Left kidney (tissue), 2 donors: Measurements from ENCODE around the gene MYO1D. TPM values are rescaled to one million over a fixed set of nuclear protein-coding genes. Genes with fewer than 3 reads are reported as not detected.
A peak's percentile ranks its signal among the peaks of the same experiment; 100 is the strongest.

Source experiments
- DNase-seq: peaks from one replicate; pipeline ENCODE4 v3.0.0-alpha.2; 2013
- polyA plus RNA-seq: library from polyadenylated mRNA; unstranded; fragments of 120-200 nt; gene quantifications from one replicate; pipeline ENCODE4 v1.2.1, GENCODE V29; 2013; ENCODE audit not compliant: insufficient read length

The MYO1D gene
- polyA plus RNA-seq, 1 donor, result 27.1 TPM

GRCh38 chr17:32627239-32627996, 249.5 kb downstream of the MYO1D start:
- peak; percentile 13 for DNase-seq

- DNase-seq, result no peak
Observed at GRCh38 chr17:32626379-32626791, 250.5 kb downstream of the MYO1D start.

- DNase-seq, result no peak
Observed at GRCh38 chr17:32625971-32626370, 251.0 kb downstream of the MYO1D start.

GRCh38 chr17:32623196-32623595, 253.7 kb downstream of the MYO1D start:
- DNase-seq, result no peak

- DNase-seq, result no peak
Observed at GRCh38 chr17:32622540-32622939, 254.4 kb downstream of the MYO1D start.

GRCh38 chr17:32621612-32622312, 255.2 kb downstream of the MYO1D start:
- DNase-seq, result no peak

- no peak for DNase-seq
Observed at GRCh38 chr17:32615326-32615725, 261.6 kb downstream of the MYO1D start.

GRCh38 chr17:32610943-32611342, 266.0 kb downstream of the MYO1D start:
- DNase-seq, result no peak

- DNase-seq, result no peak
Observed at GRCh38 chr17:32609884-32610650, 266.9 kb downstream of the MYO1D start.

GRCh38 chr17:32609085-32609484, 267.8 kb downstream of the MYO1D start:
- no peak for DNase-seq

GRCh38 chr17:32608267-32608666, 268.7 kb downstream of the MYO1D start:
- DNase-seq, result no peak

GRCh38 chr17:32604966-32605365, 272.0 kb downstream of the MYO1D start:
- no peak for DNase-seq

- DNase-seq, result no peak
Observed at GRCh38 chr17:32602396-32602795, 274.5 kb downstream of the MYO1D start.

GRCh38 chr17:32601866-32602265, 275.1 kb downstream of the MYO1D start:
- DNase-seq, result no peak

GRCh38 chr17:32596628-32597027, 280.3 kb downstream of the MYO1D start:
- no peak for DNase-seq

GRCh38 chr17:32596206-32596605, 280.7 kb downstream of the MYO1D start:
- no peak for DNase-seq

GRCh38 chr17:32593003-32593402, 283.9 kb downstream of the MYO1D start:
- DNase-seq, result no peak

- DNase-seq, result no peak
Observed at GRCh38 chr17:32591405-32591804, 285.5 kb downstream of the MYO1D start.

- DNase-seq, result no peak
Observed at GRCh38 chr17:32590974-32591373, 285.9 kb downstream of the MYO1D start.

- no peak for DNase-seq
Observed at GRCh38 chr17:32588982-32589381, 287.9 kb downstream of the MYO1D start.

GRCh38 chr17:32588135-32588534, 288.8 kb downstream of the MYO1D start:
- DNase-seq, result no peak

- no peak for DNase-seq
Observed at GRCh38 chr17:32586666-32587065, 290.3 kb downstream of the MYO1D start.

GRCh38 chr17:32584792-32585191, 292.1 kb downstream of the MYO1D start:
- no peak for DNase-seq
